Measurements from ENCODE around the gene ATRIP. TPM values are rescaled to one million over a fixed set of nuclear protein-coding genes. Genes with fewer than 3 reads are reported as not detected.

Gene ATRIP
- total and polyA plus RNA-seq, 2 of the 8 experiments (the other 6 are each of a cell fraction or from before 2014, with no cell fraction given): 18.5 to 20.2 TPM

- Histone ChIP-seq H4K8ac (ENCODE audit: extremely low read depth, insufficient read depth, low read length) (no peak overlapping the region), H3K18ac (ENCODE audit: extremely low read depth, low read length) (no peak overlapping the region), H2BK12ac (ENCODE audit: low read depth, low read length) (no peak overlapping the region), H3K56ac (replicated peaks; ENCODE audit: insufficient read length, low read depth, low read length) (no peak overlapping the region), H3K14ac (ENCODE audit: insufficient read length) (no peak overlapping the region), H4K20me1 (replicated peaks in 1 of 2; ENCODE audit: control insufficient read depth in 1 of 2, insufficient read depth in 2 of 2, low read length in 2 of 2) (peaks cover 3 to 11% of the 10 kb centered on the region in 2 experiments), H2BK15ac (ENCODE audit: low read length) (no peak overlapping the region), H3K27me3 (replicated peaks in 1 of 4; ENCODE audit: control insufficient read depth in 3 of 4, extremely low read depth in 1 of 4, insufficient read depth in 3 of 4, low read length in 3 of 4) (no peaks in the 10 kb centered on the region), H3K27ac (ENCODE audit: low read depth, low read length) (0 out of 2 replicates have a peak overlapping the region, but pooled peaks have one; percentile 88), H2AFZ (ENCODE audit: low read length) (no peak overlapping the region), H3K4me1 (replicated peaks in 1 of 4; ENCODE audit: control insufficient read depth in 3 of 4, insufficient read depth in 4 of 4, low read length in 3 of 4) (peaks cover 0 to 25% (median 14%) of the 10 kb centered on the region in 4 experiments; a peak in 5 of 7 replicates), H3K23me2 (ENCODE audit: low read depth, low read length) (no peaks in the 10 kb centered on the region), H4K91ac (replicated peaks; ENCODE audit: insufficient read length, low read length) (no peak overlapping the region), H2AK5ac (ENCODE audit: low read depth, low read length) (no peak overlapping the region), H2BK5ac (ENCODE audit: low read depth, low read length) (peak overlapping the region; percentile 78; the same call in 1 of the 2 replicates), H3K4ac (replicated peaks; ENCODE audit: insufficient read length, low read depth, low read length) (peak overlapping the region; percentile 63), H3K9ac (replicated peaks in 1 of 4; ENCODE audit: extremely low read depth in 1 of 4, low read depth in 3 of 4, low read length in 3 of 4) (no peak overlapping the region), H3K4me2 (ENCODE audit: insufficient read depth in 1 of 2, low read depth in 2 of 2, low read length in 2 of 2) (no peak overlapping the region), H3K23ac (ENCODE audit: insufficient read length) (no peak overlapping the region), H3K79me2 (ENCODE audit: control insufficient read depth in 1 of 2, insufficient read depth in 2 of 2, low read length in 2 of 2) (peaks cover 0 to 15% of the 10 kb centered on the region in 2 experiments; a peak in 2 of 4 replicates), H3K36me3 (ENCODE audit: control insufficient read depth in 2 of 4, insufficient read depth in 4 of 4, low read length in 3 of 4) (peaks cover 7 to 35% (median 14%) of the 10 kb centered on the region in 4 experiments), H4K5ac (ENCODE audit: insufficient read length, low read depth, low read length) (peak overlapping the region; percentile 18), H2BK20ac (ENCODE audit: low read length) (no peak overlapping the region; the same call in 1 of the 2 replicates), H3K79me1 (ENCODE audit: low read depth, low read length) (peaks cover 6% of the 10 kb centered on the region), H3K4me3 (ENCODE audit: extremely low read depth in 1 of 4, insufficient read depth in 2 of 4, low read depth in 3 of 4, low read length in 4 of 4) (no peak overlapping the region), H2BK120ac (replicated peaks; ENCODE audit: low read depth, low read length) (no peak overlapping the region), H3K9me3 (ENCODE audit: insufficient read depth in 2 of 2, low read depth in 1 of 2, low read length in 1 of 2) (no peaks in the 10 kb centered on the region)
- ChIA-PET POLR2A (ENCODE audit: partially characterized antibody) (interaction anchor here (0.9 to 8.1 kb wide), 17 partner anchors 8 to 196 kb away, joined by 3 to 83 read pairs (median 5); partner anchors contain the start of genes ATRIP, CELSR3 and SLC26A6), CTCF (ENCODE audit: partially characterized antibody) (interaction anchor here (0.8 to 21.5 kb wide), 7 partner anchors 8 to 92 kb away, joined by 3 to 251 read pairs (median 26); partner anchors contain the start of genes PFKFB4 and SHISA5)
- FAIRE-seq (no peak), DNase-seq (ENCODE audit: low read depth in 1 of 2, low spot score in 2 of 2) (no peak)
- WGBS, 2 experiments (ENCODE audit: extremely low coverage in 1 of 2, insufficient coverage in 1 of 2, insufficient read length in 1 of 2, insufficient replicate concordance in 2 of 2, low coverage in 1 of 2, low lambda C conversion rate in 2 of 2, missing lambda C conversion rate in 1 of 2): 88% methylated on average over 9 of the region's 9 CpGs; no CpG with 5 or more reads in 1 of the 2 experiments
- TF ChIP-seq ATF3 (IDR thresholded peaks at IDR 0.05; ENCODE audit: insufficient read depth, low read depth, low read length): no peak
- no peak for TF ChIP-seq CHD1 (IDR thresholded peaks at IDR 0.05; ENCODE audit: low read depth, low read length)
- TF ChIP-seq SIN3A (conservative IDR thresholded peaks at IDR 0.05 in 1 of 2, IDR thresholded peaks at IDR 0.05 in 1 of 2; ENCODE audit: low read depth in 1 of 2, low read length in 2 of 2): no peak
Measured at GRCh38 chr3:48467110-48467454, 20.5 kb downstream of the ATRIP start.

Data from H1 (cell line).